Renal cortex interstitium (tissue), 11 donors: Measurements from ENCODE around the gene AGAP3. TPM values are rescaled to one million over a fixed set of nuclear protein-coding genes. Genes with fewer than 3 reads are reported as not detected.

ENCODE experiments used
- DNase-seq, 11 donors: peaks; one replicate each; pipeline ENCODE4 v3.0.0-alpha.2; 2013; ENCODE audit warnings: low read depth in 9 of 11, low spot score in 4 of 11; ENCODE audit errors: extremely low read depth in 1 of 11
- polyA plus RNA-seq, 3 donors: library from polyadenylated mRNA; unstranded; fragments of 120-200 nt; gene quantifications; one replicate each; pipeline ENCODE4 v1.2.1, GENCODE V29; 2013; ENCODE audit not compliant: insufficient read length in 3 of 3

Gene AGAP3
- polyA plus RNA-seq, 3 donors = 53.8 to 75.3 (median 72.3) TPM

DNA sequence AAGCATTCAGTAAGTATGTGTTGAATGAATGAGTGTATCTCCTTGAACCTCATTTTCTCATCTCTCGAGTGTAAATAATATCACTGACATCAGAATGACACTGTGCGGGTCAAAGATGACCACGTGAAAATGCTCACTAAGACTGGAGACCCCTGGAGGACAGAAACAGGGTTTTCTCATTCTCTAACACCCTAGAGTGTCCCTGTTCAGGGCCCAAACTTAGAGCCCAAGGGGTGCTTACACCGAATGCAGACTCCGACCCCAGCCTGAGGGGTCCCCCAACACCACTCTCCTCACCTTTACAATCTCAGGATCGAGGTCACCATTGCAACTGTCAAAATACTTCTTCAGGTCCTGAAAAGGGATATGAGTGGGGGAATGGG, 30.0 kb upstream of the AGAP3 start:
- DNase-seq = no peak

DNA sequence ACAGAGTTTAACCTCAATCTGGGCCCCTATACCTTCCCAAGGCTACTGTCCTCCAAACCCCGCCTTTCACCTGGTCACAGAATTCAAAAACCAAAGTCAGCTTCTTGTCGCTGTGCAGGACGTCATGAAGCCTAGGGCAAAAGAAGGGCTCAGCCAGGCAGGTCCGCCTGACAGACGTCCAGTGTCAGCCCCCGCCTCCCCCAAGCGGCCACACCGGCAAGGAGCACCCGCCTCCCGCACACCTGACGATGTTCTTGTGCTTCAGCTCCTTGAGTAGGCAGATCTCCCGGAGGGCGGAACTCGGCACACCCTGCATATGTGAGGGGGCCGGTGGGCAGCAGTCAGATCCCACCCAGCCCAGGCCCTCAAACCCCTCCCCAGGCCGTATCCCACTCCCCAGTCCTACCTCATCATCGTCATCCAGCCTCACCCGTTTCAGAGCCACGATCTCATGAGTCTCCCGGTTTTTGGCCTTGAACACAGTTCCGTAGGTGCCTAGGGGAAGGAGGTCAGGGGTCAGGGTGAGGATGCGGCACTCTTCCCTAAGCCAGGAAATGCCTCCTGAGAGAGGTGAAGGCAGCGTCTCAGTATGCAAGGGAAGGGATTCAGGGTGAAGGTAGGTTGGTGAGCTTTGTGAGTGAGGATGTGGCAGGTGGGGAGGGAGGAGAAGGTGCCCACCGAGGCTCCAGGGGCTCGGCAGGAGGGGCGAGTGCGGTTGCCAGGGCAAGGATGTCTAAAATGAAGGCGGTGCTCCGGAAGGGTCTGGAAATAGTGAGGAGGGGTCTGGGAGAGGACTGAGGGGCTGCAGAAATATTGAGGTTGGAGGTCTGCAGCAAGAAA, 29.4 kb upstream of the AGAP3 start:
- DNase-seq = no peak

GRCh38 chr7:151057506-151057988, 28.7 kb upstream of the AGAP3 start, which contains the start of gene CDK5:
TSS of gene CDK5 (minus strand) at chr7:151057897. CDS start at chr7:151057848, 49 bp downstream.
- DNase-seq = no peak

DNA sequence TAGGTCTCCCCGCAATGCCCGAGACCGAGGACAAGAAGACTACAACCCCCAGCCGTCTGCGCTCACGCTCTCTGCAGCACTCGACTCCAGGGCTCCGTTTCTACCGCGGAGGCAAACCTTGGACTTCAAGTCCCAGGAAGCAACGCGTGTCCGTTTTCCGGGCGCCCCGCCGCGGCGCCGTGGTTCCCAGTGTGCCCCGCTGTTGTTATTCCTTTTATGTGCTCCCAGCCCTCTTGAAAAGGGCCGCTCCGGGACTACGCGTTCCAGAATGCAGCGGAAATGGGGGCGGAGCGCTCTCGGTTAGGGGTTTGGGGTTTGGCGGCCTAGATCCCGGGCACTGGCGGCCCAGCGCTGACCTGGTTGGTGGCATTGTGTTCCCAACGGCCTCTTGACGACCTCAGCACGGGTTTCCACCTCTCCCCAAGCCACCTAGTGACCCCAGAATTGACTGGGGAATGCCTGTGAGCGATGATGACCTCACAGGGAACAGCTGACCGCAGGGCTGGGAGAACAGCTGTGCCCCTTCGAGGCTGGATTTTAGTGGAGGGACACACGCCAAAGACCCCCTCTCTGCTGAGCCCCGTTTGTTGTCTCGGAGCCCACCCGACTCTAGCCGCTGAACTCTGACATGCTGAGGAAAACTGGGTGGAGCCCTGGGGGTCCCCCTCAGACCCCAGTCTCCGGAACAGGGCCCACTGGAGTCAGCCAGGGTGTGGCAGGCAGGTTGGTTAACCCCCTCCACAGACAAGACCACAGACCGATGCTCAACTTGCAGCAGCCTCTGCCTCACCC, 28.1 kb upstream of the AGAP3 start:
- peak; percentile 95 to 99 (median 99) for DNase-seq

- no peak for DNase-seq
These were observed 27.4 kb upstream of the AGAP3 start for GRCh38 chr7:151058781-151059366.

DNA sequence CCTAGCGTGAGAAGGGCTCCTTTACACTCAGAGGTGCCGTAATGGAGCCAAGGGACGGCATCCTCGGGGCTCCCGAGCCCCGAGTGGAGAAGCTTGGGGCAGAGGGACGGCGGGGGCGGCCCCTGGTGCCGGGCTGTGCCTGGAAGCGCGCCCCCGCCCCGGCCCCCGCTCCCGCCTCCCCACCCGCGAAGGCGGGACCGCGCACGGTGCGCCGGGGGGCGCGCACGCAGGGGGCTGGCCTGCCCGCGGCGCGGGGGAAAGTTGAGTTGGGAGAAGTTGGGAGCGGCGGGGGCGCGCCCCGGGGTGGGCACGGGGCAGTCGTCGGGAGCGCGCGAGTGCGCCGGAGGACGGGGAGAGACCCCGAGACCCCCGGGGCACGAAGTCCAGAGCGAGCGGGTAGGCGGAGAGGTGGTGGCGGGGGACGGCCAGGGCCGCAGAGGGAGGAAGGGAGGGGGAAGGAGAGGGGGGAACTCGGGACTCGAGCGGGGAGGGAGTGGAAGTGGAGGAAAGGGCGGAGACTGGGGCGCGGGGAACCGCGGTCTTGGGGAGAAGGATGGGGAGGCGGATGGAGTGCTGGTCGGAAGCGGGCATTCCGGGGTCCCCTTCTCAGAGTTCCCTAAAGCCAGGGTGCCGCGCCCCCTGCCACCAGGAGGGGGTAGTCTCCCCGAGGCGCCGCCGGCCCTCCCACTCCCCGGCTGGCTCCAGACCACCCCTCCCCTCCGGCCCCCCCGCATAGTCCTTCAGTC, 26.7 kb upstream of the AGAP3 start, which contains the start of gene SLC4A2:
Gene SLC4A2, plus strand, starts transcription at position 223 of the 746 bp plus-strand sequence. CDS start 2,399 bp downstream, outside the sequence.
- DNase-seq = peak in 5 of 11 donors; percentile 68 to 82 (median 77)

DNA sequence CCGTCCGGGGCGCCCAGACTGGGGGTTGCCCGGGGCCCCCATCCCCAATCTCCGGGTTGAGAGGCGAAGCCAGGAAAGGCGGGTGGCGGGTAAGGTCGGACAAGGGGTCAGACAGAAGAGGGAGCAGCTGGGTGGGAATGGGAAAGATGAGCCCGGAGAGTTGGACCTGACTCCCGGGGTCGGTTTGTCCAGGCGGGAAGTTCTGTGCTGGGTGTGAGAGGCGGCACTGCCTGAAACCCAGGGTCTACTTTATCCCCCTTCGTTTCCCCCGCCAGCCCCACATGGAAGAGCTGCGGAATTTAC, 26.2 kb upstream of the AGAP3 start:
- no peak for DNase-seq

GRCh38 chr7:151060416-151061212, 25.7 kb upstream of the AGAP3 start:
- no peak for DNase-seq

- no peak for DNase-seq
These were observed 24.8 kb upstream of the AGAP3 start for GRCh38 chr7:151061213-151062110.

DNA sequence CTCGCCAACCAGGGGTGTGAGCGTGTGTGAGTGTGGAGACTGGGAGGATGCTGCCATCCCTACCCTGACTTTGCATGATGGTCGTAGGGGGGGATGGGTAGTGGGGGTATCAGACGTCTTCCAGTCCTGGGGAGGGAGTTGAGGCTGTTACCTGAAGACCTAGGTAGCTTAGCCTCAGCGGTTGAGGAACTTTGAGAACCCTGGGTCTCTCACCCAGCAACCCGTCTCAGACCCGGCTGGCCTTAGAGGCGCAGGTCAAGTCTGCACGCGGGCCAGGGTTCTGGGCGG, 24.2 kb upstream of the AGAP3 start:
- no peak for DNase-seq

GRCh38 chr7:151062399-151063211, 23.7 kb upstream of the AGAP3 start:
- DNase-seq = peak in 3 of 11 donors; percentile 68 to 87 (median 81)

DNA sequence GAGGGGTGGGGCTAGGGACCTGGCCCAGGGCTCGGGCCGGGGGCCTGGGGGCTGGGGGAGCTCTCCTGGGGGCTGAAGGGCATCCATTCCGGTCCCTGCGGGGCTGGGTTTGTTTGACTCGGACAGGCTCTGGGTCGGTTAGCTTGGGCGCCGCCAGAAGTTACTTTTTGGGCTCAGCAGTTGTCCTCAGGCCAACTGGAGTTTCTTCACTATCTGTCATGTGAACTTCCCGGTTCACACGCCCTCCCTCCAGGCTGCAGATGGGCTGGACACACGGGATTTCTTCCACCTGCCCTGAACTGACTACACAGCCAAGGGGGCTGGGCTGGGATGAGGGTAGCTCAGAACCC, 23.1 kb upstream of the AGAP3 start:
- DNase-seq = no peak

- DNase-seq = no peak
These were observed 21.8 kb upstream of the AGAP3 start for GRCh38 chr7:151064454-151064853.

GRCh38 chr7:151064993-151065392, 21.3 kb upstream of the AGAP3 start:
- DNase-seq = no peak

DNA sequence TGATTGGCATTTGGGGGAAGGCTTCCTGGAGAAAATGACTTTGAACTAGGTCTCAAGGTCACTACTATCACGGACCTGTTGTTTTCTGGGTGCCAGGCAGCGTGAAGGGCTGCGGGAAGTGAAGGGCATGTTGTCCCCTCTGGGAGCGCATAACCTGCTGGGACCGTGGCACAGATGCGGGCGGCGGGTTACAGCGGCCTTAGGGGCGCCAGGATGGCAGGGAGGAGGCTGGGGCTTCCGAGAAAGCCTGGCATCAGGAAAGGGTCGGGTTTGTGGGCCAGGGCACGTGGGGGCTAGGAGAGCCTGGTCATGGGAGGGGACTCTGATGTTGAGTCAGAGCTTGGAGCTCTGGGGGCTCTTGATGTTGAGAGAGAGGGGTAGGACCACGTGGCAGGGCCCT, 20.8 kb upstream of the AGAP3 start:
- DNase-seq = no peak

DNA sequence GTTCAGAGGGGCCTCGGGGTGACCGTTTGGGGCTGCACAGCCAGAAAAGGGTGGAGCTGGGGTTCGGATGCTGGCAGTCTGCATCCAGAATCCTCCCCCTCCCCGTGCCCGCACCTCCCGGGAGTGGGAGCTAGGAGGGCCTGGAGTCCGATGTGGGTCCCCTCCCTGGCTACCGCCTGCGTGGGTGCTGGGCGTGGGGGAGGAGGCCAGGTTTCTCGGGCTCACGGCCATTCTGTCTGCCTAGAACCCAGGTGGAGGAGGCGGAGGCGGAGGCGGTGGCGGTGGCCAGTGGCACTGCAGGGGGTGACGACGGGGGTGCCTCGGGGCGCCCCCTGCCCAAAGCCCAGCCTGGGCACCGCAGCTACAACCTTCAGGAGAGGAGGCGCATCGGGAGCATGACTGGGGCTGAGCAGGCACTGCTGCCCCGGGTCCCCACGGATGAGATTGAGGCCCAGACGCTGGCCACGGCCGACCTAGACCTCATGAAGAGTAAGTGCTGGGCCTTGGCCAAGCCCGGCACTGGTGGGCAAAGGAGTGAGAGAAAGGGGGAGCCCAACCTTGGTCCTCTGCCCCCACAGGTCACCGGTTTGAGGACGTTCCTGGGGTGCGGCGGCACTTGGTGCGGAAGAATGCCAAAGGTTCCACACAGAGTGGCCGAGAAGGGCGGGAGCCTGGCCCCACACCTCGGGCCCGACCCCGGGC, 19.9 kb upstream of the AGAP3 start:
- no peak for DNase-seq
